Activated effector memory CD4-positive, alpha-beta T cell treated with anti-CD3 and anti-CD28 coated beads, Interleukin-2, amount 50 U/mL, for 16 hours (primary cell): ENCODE data around the gene CD84.
A peak's percentile ranks its signal among the peaks of the same experiment; 100 is the strongest.
"Not testable (repeated sequence)": the region's sequence is repeated elsewhere in the genome, so short reads cannot be mapped to it uniquely, and the experiment has no call there.

Source experiments
- DNase-seq: peaks from one replicate; pipeline ENCODE4 v3.0.0-alpha.2; 2020

The CD84 gene

DNA sequence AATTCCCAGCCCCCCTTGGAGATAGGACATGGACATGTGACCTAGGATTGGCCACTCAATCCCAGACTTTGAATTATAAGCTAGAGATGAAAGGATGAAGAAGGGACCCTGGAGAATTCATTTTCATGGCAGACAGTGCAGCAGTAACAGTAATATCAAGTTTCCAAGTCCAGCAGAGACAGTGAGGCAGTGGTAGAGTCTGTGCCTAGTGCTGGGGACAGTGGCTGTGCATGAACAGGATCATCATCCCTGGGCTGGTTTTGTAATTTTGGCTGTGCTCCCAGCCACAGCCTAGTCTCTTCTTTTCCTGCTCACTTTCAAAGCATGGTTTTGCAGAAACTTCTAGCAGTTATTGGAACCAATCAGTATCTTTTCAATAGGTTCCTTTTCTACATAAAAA, 29.6 kb upstream of the CD84 start:
- no peak for DNase-seq

DNA sequence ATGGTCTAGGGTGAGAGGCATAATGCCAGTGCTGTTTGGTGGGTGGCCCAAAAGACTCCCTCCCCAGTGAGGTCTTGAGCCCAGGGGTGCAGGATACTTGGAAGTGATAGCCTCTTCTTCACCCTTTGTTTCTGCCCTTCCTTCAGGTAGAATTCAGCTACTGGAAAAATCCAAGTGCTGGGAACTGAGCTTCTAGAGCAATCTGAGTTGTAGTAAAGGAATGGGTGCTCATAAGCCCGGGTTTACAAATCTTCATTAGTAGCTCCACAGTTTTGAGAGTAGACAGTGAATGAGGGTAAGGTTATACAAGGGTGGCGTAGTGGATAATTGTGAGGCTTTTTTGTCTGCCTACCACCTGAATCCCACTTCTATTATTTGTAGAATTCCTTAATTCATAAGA, 29.2 kb upstream of the CD84 start:
- no peak for DNase-seq

DNA sequence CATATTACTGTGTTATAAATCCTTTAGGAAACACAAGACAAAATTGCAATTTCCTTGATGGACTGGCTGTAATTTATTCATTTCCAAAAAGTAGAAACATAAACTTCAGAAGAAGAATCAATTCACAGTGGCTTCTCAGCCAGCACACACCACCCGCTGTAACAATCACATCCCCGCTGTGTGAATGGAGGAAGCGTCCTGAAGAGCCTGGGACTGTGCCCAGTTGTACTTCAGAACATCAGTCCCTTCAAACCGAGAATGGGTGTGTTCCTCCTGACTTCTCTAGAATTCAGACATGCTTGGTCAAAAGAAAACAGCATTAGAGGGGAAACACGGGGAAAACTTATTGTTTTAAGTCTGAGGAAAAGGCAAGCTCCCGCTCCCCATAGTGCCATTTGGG, 28.8 kb upstream of the CD84 start:
- no peak for DNase-seq

DNA sequence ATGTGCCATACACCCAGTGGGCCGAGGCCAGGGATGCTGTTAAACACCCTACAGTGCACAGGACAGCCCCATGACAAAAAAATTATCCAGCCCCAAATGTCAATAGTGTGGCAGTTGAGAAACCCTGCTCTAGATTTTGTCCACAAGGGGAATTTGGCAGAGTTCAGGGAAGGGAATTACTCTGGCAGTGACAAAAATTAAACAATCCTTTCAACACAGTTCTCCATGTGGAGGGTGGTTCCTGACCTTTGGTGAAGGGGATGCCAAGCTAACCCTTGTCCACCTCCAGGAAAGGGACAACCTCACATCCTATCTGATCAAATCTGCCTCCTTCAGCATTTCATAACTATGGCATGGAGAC, 28.4 kb upstream of the CD84 start:
- no peak for DNase-seq

DNA sequence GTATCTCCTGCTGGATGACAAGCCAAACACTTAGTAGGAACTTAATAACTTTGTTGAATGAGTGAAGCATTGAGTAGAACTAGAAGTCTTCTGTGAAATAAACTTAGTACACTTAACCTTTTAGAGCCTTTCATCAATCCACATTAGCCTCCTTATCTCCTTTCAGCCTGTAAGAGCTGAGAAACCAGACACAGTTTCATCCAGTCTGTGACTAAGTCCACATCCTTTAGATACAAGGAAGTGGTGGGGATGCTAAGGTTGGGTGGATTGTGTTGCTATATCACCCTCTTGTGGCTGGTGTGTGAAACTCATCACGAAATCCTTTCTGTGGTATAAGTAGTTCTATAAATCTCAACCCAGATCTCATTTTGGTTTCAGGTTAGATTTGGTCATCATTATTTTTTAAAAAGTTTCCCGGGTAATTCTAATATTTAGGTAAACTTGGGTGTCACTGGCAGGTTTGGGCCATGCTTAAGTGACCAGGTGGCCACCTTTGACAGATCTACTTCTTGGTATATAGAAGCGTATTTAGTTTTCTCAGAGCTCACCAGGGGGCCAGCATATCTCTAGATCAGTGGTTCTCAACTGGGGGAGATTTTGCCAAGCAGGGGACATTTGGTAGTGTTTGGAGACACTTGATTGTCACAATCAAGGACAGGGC, 27.8 kb upstream of the CD84 start:
- DNase-seq: peak; percentile 77

DNA sequence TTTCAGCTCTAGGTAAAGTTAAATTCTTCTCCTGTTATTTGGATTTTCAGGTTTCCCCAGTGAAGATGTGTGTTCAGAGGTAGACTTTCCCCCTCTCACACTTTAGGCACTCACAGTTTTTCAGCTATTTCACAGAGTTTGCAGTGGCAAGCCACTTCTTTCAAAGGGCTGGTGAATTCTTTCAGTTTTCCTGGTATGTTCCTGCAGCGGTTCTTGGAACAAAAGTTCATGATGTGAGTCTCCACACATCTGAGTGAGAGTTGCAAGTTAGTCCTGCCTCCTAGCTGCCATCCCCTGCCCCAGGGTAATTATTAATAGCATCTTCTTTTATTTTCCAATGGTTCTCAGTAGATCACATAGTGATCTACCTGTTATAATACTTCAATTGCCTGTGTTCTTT, 27.3 kb upstream of the CD84 start:
- no peak for DNase-seq

DNA sequence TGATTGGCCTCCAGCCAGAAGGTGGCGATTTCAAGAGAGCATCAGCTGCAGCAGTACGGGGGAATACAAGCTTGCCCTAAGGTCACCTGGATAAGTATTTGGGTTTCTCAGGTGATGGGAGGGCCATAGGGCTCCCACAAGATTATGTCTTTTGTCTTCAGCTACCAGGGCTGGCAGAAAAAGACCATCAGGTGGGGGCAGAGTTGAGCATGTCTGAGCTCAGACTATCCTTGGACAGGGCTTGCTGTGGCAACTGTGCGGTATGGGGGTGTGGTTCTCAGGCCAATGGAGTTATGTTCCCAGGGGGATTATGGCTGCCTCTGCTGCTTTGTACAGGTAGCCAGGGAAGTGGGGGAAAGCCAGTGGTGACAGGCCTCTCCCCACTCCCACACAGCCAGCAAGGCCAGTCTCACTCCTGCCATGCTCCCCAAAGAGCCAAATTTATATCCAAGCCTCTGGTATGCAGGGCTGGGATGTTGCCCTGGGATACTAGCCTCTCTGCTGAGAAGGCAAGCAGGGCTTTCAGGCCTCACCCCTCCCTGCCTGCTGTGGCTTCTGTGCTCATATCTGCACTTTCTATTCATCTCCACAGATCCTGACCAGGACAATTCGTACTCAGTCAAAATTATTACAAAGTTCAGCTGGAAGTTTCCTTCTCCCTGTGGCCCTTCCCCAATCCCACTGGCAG, 26.6 kb upstream of the CD84 start:
- no peak for DNase-seq

DNA sequence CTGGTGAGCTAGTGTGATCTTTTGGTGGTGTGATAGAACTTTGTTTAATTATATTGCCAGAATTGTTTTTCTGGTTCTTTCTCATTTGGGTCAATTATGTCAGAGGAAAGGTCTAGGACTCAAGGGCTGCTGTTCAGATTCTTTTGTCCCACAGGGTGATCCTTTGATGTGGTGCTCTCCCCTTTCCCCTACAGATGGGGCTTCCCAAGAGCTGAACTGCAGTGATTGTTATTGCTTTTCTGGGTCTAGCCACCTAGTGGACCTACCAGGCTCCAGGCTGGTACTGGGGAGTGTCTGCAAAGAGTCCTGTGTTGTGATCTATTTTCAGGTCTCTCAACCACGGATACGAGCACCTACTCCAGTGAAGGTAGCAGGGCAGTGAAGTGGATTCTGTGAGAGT, 25.9 kb upstream of the CD84 start:
- no peak for DNase-seq

DNA sequence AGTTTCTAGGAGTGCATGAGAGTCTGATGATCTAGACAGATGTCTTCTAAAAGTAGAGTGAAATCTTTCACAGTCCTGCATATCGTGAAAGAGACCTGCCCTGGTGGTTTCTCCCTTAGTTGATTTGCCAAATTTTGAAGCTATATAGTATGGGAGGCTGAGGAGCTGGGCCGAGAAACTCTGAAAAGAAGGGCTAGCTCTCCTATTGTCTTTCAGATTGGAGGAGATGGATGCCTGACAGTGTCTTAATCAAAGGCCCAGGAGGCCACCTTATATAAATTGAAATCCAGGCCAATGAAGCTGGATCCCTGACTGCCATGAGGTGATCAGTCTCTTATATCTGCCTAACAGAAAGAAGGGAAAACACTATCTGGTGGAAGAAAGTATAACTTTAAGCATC, 18.4 kb upstream of the CD84 start:
- DNase-seq: no peak

DNA sequence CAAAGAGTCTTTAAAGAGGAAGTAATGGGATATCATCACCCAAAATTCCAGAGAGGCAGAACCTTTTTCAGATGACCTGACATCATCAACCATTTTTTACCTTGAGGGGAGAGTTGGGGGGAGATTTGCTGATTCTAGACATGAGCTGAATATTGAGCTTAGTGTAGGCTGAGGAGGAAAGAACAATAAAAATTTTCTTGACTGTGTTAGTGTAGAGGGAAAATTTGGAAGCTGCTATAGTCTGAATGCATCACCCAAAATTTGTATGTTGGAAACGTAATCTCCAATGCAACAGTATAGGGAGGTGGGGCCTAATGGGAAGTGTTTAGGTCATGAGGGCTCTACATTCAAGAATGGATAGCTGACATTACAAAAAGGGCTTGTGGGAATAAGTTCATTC, 17.8 kb upstream of the CD84 start:
- no peak for DNase-seq

DNA sequence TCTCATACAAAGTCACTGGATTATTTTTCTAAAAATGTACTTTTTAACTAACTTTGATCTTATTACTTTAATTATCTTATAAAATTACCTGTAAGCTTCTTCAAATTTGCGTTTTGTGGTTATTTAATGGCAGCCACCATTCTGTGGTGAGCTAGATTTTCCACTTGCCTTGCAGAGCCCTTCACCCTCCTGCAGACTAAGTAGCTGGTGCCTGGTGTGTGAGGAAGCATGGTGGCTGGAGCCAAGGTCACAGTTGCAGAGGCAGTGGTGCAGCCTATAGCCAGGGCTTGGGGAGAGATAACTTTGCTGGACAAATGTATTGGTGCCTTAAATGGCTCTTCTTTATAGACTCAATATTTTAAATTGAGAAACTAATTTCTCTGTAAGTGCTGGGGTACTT, 11.2 kb upstream of the CD84 start:
- no peak for DNase-seq

DNA sequence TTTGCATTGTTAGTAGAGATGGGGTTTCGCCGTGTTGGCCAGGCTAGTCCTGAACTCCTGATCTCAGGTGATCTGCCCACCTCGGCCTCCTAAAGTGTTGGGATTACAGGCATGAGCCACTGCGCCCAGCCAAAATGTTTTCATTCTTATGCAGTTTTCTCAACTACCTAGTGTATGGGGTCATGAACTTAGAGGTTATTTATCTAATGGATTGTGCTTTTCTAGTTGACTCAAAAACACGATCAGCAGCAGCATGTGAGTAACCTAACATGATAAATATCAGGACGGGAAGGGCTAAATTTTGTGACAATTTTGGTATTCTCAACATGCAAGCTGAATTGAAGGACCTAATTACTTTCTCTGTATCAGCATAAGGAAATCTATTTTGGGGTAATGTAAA, 9.2 kb upstream of the CD84 start:
- no peak for DNase-seq

DNA sequence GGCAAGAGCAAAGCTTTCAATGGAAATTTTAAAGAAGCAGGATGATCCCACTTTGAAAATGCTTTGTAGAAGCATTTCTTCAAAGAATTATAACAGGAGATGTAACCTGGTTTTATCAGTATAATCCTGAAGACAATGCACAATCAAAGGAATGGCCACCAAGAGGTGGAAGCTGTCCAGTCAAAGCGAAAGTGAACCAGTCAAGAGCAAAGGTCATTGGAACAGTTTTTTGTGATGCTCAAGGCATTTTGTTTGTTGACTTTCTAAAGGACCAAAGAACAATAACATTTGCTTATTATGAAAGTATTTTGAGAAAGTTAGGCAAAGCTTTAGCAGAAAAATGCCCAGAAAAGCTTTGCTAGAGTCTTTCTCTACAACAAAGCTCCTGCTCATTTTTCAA, 5.5 kb upstream of the CD84 start:
- DNase-seq: no peak

DNA sequence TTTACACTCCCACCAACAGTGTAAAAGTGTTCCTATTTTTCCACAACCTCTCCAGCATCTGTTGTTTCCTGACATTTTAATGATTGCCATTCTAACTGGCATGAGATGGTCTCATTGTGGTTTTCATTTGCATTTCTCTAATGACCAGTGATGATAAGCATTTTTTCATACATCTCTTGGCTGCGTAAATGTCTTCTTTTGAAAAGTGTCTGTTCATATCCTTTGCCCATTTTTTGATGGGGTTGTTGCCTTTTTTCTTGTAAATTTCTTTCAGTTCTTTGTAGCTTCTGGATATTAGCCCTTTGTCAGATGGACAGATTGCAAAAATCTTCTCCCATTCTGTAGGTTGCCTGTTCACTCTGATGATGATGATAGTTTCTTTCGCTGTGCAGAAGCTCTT, 3.7 kb upstream of the CD84 start:
- DNase-seq: not testable (repeated sequence)

DNA sequence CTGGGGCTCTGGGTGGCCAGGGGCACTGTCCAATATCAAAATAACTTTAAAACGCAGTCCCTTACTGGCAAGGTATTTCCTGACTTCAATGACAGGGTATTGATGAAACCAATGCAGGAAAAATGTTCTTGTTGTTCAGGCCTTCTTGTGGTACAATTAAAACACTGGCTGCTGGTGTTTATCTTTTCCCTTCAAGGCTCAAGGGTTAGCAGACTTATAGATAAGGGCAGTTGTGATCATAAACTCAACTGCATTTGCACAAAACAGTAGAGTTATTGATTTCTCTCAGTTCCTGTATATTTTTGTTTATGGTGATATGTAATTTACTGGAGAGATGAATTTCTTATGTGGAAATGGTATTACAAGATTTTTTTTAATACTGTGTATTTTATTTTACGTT, 2.7 kb upstream of the CD84 start:
- DNase-seq: no peak

DNA sequence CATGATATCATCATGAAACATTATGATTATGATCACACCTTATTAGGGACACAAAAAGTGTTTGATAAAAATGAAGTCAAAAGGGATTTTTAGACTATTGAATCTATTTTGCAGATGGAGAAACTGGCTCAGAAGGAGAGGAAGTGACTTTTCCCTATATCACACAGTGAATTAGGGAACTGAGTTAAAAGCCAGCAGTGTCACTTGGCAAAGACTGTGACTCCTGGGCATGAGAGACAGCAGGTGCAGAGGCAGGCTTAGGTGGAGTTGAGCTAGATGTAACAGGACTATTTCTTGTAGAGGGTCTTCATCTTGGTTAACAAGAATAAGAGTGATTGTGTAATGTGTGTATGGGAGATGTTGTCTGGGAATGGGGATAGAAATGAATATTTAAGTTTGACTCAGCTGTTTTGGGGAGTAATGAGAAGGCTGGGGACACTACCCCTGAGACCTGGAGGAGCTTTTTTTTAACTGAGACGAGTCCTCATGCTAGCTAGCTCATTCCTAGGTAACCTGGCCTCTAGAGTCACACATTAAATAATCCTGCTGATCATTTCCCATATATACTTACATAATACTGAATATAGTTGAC, 1.0 kb upstream of the CD84 start:
- DNase-seq: no peak

DNA sequence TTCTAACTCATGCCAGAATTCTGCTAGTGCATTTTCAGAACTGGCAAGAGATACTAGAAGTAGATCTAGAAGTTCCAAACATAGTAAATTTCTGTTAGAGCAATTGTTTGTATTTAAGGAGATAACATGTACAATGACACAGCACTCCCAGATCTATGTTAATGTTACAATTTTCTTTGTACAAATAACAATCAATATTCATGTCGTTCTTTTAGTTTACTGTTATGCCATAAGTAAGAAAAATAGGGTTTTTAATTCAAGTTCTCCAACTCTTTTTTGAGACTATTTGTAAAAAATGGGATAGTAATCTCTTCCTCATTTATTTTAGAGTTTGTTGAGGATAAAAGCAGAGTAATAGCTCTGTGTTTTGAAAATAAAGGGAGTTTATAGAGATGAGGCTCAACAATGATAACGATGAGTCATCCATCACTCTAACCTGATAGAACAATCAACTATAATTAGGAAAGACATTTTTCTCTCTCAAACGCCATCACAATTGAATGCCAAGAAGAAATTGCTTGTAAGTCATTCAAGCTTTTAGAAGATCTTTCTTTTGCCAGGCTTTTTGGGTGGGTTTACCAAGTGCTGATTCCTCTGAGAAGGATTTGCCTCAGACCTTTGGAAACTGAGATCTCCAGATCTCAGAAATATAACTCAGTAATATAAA, 638 bp downstream of the CD84 start:
- DNase-seq: no peak

DNA sequence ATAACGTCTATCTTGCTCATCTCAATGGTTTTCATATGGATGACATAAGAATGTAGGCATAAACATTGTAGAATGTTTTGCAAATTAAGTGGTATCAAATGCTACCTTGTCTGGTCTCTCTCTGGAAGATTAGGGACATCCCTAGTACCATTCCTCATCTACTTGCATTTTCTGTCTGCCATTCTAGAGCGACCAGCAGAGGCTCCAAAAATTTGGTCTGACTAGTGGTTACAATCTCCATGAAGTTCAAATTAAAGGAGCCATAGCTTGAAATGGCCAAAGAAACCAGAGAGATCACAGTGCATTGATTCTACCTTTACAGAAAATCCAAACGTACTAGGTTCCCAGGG, 1.1 kb downstream of the CD84 start:
- no peak for DNase-seq

DNA sequence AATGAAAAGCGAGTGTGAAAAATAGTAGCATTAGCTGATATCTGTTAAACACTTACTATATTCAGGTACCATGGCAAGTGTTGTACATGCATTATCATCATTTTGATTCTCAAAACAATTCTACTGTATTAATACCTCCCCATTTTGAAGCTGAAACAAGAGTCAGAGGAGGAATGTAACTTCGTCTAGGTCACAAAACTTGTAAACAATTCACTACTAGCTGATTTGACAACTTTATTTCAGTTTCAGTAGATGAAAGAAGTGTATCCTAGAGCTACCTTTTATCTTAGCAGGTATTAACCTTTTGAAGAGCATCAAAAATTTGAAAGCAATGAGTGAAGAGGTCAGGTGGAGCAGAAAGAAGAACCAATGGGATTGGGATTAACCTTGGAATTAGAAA, 1.6 kb downstream of the CD84 start:
- no peak for DNase-seq

DNA sequence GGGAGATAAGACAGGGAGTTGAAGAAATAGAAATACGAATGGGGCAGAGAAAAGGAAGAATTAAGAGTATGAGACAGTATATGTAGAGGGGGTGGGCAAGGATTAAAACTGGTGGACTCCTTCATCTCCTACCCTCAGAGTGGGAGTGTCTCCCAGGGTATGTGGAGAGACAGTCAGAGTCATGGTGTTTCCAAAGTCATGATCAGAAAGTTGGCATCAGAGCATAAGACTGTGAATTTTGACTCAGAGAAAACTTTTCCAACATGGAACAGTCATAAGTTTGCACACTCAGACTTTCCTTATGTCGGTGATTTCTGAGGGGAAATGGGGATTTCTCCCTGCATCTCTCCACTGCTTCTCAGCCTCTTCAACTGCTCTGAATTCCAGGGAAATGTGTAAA, 2.4 kb downstream of the CD84 start:
- DNase-seq: no peak

DNA sequence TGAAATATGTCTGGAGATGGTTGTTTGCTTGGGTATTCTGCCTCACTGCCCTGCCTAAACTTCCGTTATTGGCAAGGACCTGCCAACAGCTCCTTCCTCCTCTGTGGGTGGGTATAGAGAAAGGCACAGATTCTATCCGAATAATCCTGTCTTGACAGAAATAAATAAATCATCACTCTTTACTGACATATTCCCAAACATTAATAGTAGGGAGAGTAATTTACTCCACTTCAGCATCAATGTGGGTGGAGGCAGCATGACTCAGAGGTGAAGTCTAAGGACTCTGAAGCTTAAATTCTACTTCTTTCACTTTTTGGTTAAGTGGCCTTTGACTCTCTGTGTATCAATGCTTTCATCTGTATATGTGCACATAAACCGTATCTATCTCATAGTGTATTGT, 2.9 kb downstream of the CD84 start:
- peak; percentile 82 for DNase-seq

DNA sequence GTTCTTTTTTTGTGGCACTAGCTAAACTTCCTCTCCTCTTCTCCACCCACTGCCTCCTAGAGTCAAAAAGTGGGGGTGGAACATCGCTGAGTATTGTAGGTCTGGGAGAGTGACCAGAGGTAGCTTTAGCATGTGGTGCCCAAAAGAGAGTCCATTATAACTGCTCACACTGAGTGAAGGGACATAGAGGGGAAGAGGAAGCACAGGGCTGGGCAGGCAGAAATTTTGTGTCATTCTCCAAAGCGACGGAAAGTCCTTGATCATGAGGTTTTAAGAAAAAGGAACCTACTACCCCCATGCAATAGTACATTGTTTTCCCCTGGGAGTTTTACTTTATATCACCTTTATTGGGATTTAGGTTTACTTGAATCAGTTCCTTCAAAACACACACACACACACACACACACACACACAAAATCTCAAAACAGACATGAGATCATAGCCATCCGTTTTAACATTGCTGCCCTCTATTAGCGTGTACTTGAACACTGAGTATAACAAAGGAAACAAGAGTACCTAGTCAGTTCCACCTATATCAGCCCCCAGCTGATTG, 4.1 kb downstream of the CD84 start:
- peak; percentile 67 for DNase-seq

DNA sequence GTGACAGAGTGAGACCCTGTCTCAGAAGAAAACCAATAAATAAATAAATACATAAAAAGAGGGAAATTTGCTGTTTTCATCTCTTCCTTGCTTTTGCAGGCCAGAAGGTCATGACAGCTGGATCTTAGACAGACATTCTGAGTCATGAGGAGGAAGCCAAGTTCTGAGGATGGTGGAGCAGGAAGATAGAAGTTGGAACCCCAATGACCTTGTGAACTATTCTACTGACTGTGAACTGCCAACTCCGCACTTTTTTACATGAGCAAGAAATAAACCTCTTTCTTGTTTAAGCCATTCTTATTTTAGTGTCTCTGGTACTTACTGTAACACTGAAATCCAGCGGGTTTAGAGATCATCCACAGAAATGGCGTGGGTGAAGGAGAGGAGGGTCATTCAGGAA, 8.5 kb downstream of the CD84 start:
- no peak for DNase-seq

DNA sequence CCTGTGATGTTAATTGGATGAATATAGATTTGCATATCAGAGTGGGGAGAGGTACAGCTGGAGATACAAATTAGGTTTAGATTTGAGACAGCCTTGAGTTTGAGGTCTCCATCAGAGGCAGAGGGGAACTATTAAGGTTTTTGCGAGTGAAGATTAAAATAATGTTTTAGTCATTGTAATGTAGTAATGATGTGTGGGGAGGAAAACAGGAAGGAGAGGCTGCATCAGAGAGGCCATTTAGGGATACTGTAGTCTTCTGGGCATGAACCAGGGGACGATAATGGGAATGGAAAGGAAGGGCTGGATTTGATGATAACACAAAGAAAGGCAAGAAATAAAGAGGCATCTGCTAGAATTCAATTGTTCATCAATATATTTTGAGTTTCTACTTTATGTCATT, 9.5 kb downstream of the CD84 start:
- no peak for DNase-seq
